A204.1 (cell line): Measurements from ENCODE around the gene SPZ1.
"Not testable (repeated sequence)": the region's sequence is repeated elsewhere in the genome, so short reads cannot be mapped to it uniquely, and the experiment has no call there.

Experiments
- FAIRE-seq: peaks from 2 replicates; lab custom pipeline; 2012; peaks lifted over from hg19 to GRCh38; lab: Jason Lieb, UNC

The SPZ1 gene

GRCh38 chr5:80339116-80339515, 19.3 kb downstream of the SPZ1 start:
- no peak for FAIRE-seq

GRCh38 chr5:80341016-80341775, 21.4 kb downstream of the SPZ1 start:
- no peak for FAIRE-seq

- FAIRE-seq, result no peak
These were observed 23.3 kb downstream of the SPZ1 start for GRCh38 chr5:80343067-80343466.

GRCh38 chr5:80346055-80346454, 26.3 kb downstream of the SPZ1 start:
- no peak for FAIRE-seq

GRCh38 chr5:80348171-80348570, 28.4 kb downstream of the SPZ1 start:
- no peak for FAIRE-seq

GRCh38 chr5:80351019-80351418, 31.2 kb downstream of the SPZ1 start:
- FAIRE-seq, result not testable (repeated sequence)

- FAIRE-seq, result no peak
These were observed 35.9 kb downstream of the SPZ1 start for GRCh38 chr5:80355686-80356085.

- FAIRE-seq, result peak; percentile 39
These were observed 37.9 kb downstream of the SPZ1 start for GRCh38 chr5:80357671-80358070.

- FAIRE-seq, result no peak
These were observed 41.2 kb downstream of the SPZ1 start for GRCh38 chr5:80360914-80361444.

- FAIRE-seq, result no peak
These were observed 45.1 kb downstream of the SPZ1 start for GRCh38 chr5:80364892-80365291.

- no peak for FAIRE-seq
These were observed 49.1 kb downstream of the SPZ1 start for GRCh38 chr5:80368661-80369480.

GRCh38 chr5:80369521-80369920, 49.7 kb downstream of the SPZ1 start:
- FAIRE-seq, result no peak

GRCh38 chr5:80370390-80370789, 50.6 kb downstream of the SPZ1 start:
- FAIRE-seq, result no peak
